Measurements from ENCODE around the gene DACT3. TPM values are rescaled to one million over a fixed set of nuclear protein-coding genes. Genes with fewer than 3 reads are reported as not detected.

Gene DACT3
- total RNA-seq, 4 donors from 2014 or later: 0.68 to 1.8 (median 1.2) TPM

GRCh38 chr19:46674416-46675178 lies 13.6 kb upstream of the DACT3 start:
- H3K9me3 ChIP-seq: no peaks in the 10 kb centered on the region
- H3K4me1 ChIP-seq: no peaks in the 10 kb centered on the region
- DNase-seq (ENCODE audit: low spot score in 2 of 2): no peak
- no peaks in the 10 kb centered on the region for H3K27me3 ChIP-seq
- no peak overlapping the region for H3K27ac ChIP-seq
- WGBS: 94% methylated on average over 20 of the region's 21 CpGs
- TF ChIP-seq POLR2AphosphoS5 (IDR thresholded peaks at IDR 0.05) (no peak), POLR2A (IDR thresholded peaks at IDR 0.05) (no peak), CTCF (IDR thresholded peaks at IDR 0.05) (no peak), EP300 (IDR thresholded peaks at IDR 0.05) (no peak)
- peaks cover 69% of the 10 kb centered on the region for H3K36me3 ChIP-seq
- no peak overlapping the region for H3K4me3 ChIP-seq

GRCh38 chr19:46670813-46671212 lies 9.8 kb upstream of the DACT3 start:
- DNase-seq (ENCODE audit: low spot score in 2 of 2): no peak
- TF ChIP-seq CTCF (IDR thresholded peaks at IDR 0.05): no peak
- TF ChIP-seq POLR2A (IDR thresholded peaks at IDR 0.05): no peak
- no peak for TF ChIP-seq EP300 (IDR thresholded peaks at IDR 0.05)
- no peak for TF ChIP-seq POLR2AphosphoS5 (IDR thresholded peaks at IDR 0.05)
- Histone ChIP-seq H3K9me3 (no peaks in the 10 kb centered on the region), H3K27ac (no peak overlapping the region), H3K4me3 (no peak overlapping the region), H3K4me1 (no peaks in the 10 kb centered on the region), H3K27me3 (no peaks in the 10 kb centered on the region), H3K36me3 (peaks cover 33% of the 10 kb centered on the region)

- H3K36me3 ChIP-seq: peaks cover 12% of the 10 kb centered on the region
- H3K4me1 ChIP-seq: no peaks in the 10 kb centered on the region
- H3K9me3 ChIP-seq: no peaks in the 10 kb centered on the region
- H3K27me3 ChIP-seq: no peaks in the 10 kb centered on the region
- H3K27ac ChIP-seq: no peak overlapping the region
- no peak for DNase-seq (ENCODE audit: low spot score in 2 of 2)
- TF ChIP-seq POLR2A (IDR thresholded peaks at IDR 0.05) (no peak), POLR2AphosphoS5 (IDR thresholded peaks at IDR 0.05) (no peak), EP300 (IDR thresholded peaks at IDR 0.05) (no peak), CTCF (IDR thresholded peaks at IDR 0.05) (no peak)
- H3K4me3 ChIP-seq: no peak overlapping the region
- 90% methylated on average over 3 of the region's 3 CpGs for WGBS
These were observed 7.7 kb upstream of the DACT3 start for GRCh38 chr19:46668662-46669061.

- no peak overlapping the region for H3K27ac ChIP-seq
- no peak for TF ChIP-seq POLR2AphosphoS5 (IDR thresholded peaks at IDR 0.05)
- peaks cover 15% of the 10 kb centered on the region for H3K4me1 ChIP-seq
- DNase-seq (ENCODE audit: low spot score in 2 of 2): no peak
- no peak overlapping the region for H3K4me3 ChIP-seq
- no peaks in the 10 kb centered on the region for H3K9me3 ChIP-seq
- peaks cover 6% of the 10 kb centered on the region for H3K27me3 ChIP-seq
- no peaks in the 10 kb centered on the region for H3K36me3 ChIP-seq
- WGBS: 82% methylated on average over 8 of the region's 8 CpGs
These were observed 4.1 kb upstream of the DACT3 start for GRCh38 chr19:46665072-46665471.

GRCh38 chr19:46661735-46662592 lies 982 bp upstream of the DACT3 start:
- Histone ChIP-seq H3K27ac (peak overlapping the region; percentile 63), H3K4me1 (peaks cover 26% of the 10 kb centered on the region), H3K9me3 (no peaks in the 10 kb centered on the region), H3K36me3 (no peaks in the 10 kb centered on the region), H3K27me3 (peaks cover 28% of the 10 kb centered on the region), H3K4me3 (peak overlapping the region; percentile 65)
- TF ChIP-seq CTCF (IDR thresholded peaks at IDR 0.05) (peak; percentile 93 to 95), POLR2A (IDR thresholded peaks at IDR 0.05) (no peak)
- WGBS: 5% methylated on average over 19 of the region's 19 CpGs
- peak; percentile 89 for DNase-seq (ENCODE audit: low spot score in 2 of 2)

Measured in suprapubic skin (tissue), 4 donors.